ENCODE data around the gene RBM25.
"Not testable (repeated sequence)": the region's sequence is repeated elsewhere in the genome, so short reads cannot be mapped to it uniquely, and the experiment has no call there.

The RBM25 gene

DNA sequence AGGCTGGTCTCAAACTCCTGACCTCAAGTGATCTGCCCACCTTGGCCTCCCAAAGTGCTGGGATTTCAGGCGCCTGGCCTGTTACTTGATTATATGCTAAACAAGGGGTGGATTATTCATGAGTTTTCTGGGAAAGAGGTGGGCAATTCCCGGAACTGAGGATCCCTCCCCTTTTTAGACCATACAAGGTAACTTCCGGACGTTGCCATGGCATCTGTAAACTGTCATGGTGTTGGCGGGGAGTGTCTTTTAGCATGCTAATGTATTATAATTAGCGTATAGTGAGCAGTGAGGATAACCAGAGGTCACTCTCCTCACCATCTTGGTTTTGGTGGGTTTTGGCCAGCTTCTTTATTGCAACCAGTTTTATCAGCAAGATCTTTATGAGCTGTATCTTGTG is 111.5 kb downstream of the RBM25 start:
- H3K36me3 ChIP-seq (ENCODE audit: control insufficient read depth in 1 of 2, insufficient read depth in 2 of 2, low read length in 2 of 2), result peaks cover 25 to 36% of the 10 kb centered on the region in 2 experiments
- not testable (repeated sequence) for H3K4me1 ChIP-seq (ENCODE audit: control insufficient read depth in 1 of 2, insufficient read depth in 2 of 2, low read length in 2 of 2); H4K8ac ChIP-seq (ENCODE audit: low read depth, low read length); H2BK12ac ChIP-seq (ENCODE audit: low read length); H3K14ac ChIP-seq (ENCODE audit: low read length); H3K27ac ChIP-seq (ENCODE audit: low read depth, low read length); H2BK5ac ChIP-seq (ENCODE audit: low read depth, low read length, poor library complexity); H2AFZ ChIP-seq (ENCODE audit: insufficient read depth, low read length, poor library complexity); H2AK5ac ChIP-seq (ENCODE audit: low read length); H4K12ac ChIP-seq (ENCODE audit: low read depth, low read length); H3K18ac ChIP-seq (ENCODE audit: low read length); H3K23ac ChIP-seq (ENCODE audit: low read length); H3K9me3 ChIP-seq (ENCODE audit: insufficient read depth, low read depth, low read length); H3K79me2 ChIP-seq (ENCODE audit: control insufficient read depth, insufficient read depth, low read length, poor library complexity); H3K4me3 ChIP-seq (ENCODE audit: low read depth, low read length); H3K4me2 ChIP-seq (ENCODE audit: low read length); H4K91ac ChIP-seq (ENCODE audit: low read depth, low read length); H3K4ac ChIP-seq (ENCODE audit: low read depth, low read length); DNase-seq; H3K27me3 ChIP-seq (ENCODE audit: insufficient read depth, low read length); H3K9ac ChIP-seq (ENCODE audit: low read length); H2BK120ac ChIP-seq (ENCODE audit: insufficient read depth, low read length, poor library complexity); H3K79me1 ChIP-seq (ENCODE audit: low read length)
- WGBS (ENCODE audit: extremely low coverage, insufficient coverage, insufficient read length), result no CpG with 5 or more reads among the region's 6 CpGs

DNA sequence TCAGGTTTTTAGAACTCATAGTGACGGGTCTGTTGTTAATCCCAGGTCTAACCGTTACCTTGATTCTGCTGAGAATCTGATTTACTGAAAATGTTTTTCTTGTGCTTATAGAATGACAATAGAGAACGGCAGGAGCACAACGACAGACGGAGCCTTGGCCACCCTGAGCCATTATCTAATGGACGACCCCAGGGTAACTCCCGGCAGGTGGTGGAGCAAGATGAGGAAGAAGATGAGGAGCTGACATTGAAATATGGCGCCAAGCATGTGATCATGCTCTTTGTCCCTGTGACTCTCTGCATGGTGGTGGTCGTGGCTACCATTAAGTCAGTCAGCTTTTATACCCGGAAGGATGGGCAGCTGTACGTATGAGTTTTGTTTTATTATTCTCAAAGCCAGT is 112.4 kb downstream of the RBM25 start:
- Histone ChIP-seq H2BK5ac (ENCODE audit: low read depth, low read length, poor library complexity) (no peak overlapping the region), H3K9me3 (ENCODE audit: insufficient read depth, low read depth, low read length) (no peaks in the 10 kb centered on the region), H3K4me1 (ENCODE audit: control insufficient read depth in 1 of 2, insufficient read depth in 2 of 2, low read length in 2 of 2) (no peaks in the 10 kb centered on the region), H4K8ac (ENCODE audit: low read depth, low read length) (no peak overlapping the region), H2AFZ (ENCODE audit: insufficient read depth, low read length, poor library complexity) (no peak overlapping the region), H3K4me2 (ENCODE audit: low read length) (no peak overlapping the region), H4K91ac (ENCODE audit: low read depth, low read length) (no peak overlapping the region), H4K12ac (ENCODE audit: low read depth, low read length) (no peak overlapping the region), H3K14ac (ENCODE audit: low read length) (no peak overlapping the region), H3K18ac (ENCODE audit: low read length) (no peak overlapping the region), H3K4ac (ENCODE audit: low read depth, low read length) (no peak overlapping the region), H2AK5ac (ENCODE audit: low read length) (no peak overlapping the region), H3K79me2 (ENCODE audit: control insufficient read depth, insufficient read depth, low read length, poor library complexity) (no peaks in the 10 kb centered on the region), H2BK12ac (ENCODE audit: low read length) (no peak overlapping the region), H3K79me1 (ENCODE audit: low read length) (no peaks in the 10 kb centered on the region), H3K23ac (ENCODE audit: low read length) (no peak overlapping the region), H3K9ac (ENCODE audit: low read length) (no peak overlapping the region), H2BK120ac (ENCODE audit: insufficient read depth, low read length, poor library complexity) (no peak overlapping the region), H3K27ac (ENCODE audit: low read depth, low read length) (no peak overlapping the region), H3K27me3 (ENCODE audit: insufficient read depth, low read length) (no peaks in the 10 kb centered on the region), H3K4me3 (ENCODE audit: low read depth, low read length) (no peak overlapping the region), H3K36me3 (ENCODE audit: control insufficient read depth in 1 of 2, insufficient read depth in 2 of 2, low read length in 2 of 2) (peaks cover 28 to 36% of the 10 kb centered on the region in 2 experiments)
- DNase-seq, result no peak
- WGBS (ENCODE audit: extremely low coverage, insufficient coverage, insufficient read length), result no CpG with 5 or more reads among the region's 11 CpGs

DNA sequence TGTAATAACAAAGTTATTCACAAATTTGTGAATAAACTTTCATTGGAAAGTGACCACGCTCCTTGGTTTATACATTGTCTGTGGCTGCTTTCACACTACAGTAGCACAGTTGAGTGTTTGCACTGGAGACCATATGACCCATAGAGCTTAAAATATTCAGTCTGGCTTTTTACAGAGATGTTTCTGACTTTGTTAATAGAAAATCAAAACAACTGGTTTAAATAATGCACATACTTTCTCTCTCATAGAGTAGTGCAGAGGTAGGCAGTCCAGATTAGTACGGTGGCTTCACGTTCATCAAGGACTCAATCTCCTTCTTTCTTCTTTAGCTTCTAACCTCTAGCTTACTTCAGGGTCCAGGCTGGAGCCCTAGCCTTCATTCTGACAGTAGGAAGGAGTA is 114.2 kb downstream of the RBM25 start:
- H3K4me2 ChIP-seq (ENCODE audit: low read length), result no peak overlapping the region
- H4K8ac ChIP-seq (ENCODE audit: low read depth, low read length), result no peak overlapping the region
- H3K9ac ChIP-seq (ENCODE audit: low read length), result no peak overlapping the region
- H2BK120ac ChIP-seq (ENCODE audit: insufficient read depth, low read length, poor library complexity), result no peak overlapping the region
- no peak overlapping the region for H3K14ac ChIP-seq (ENCODE audit: low read length)
- no peaks in the 10 kb centered on the region for H3K9me3 ChIP-seq (ENCODE audit: insufficient read depth, low read depth, low read length)
- peaks cover 27 to 39% of the 10 kb centered on the region in 2 experiments for H3K36me3 ChIP-seq (ENCODE audit: control insufficient read depth in 1 of 2, insufficient read depth in 2 of 2, low read length in 2 of 2)
- H3K4ac ChIP-seq (ENCODE audit: low read depth, low read length), result no peak overlapping the region
- no peak for DNase-seq
- no peak overlapping the region for H2BK12ac ChIP-seq (ENCODE audit: low read length)
- H3K79me1 ChIP-seq (ENCODE audit: low read length), result no peaks in the 10 kb centered on the region
- H2AFZ ChIP-seq (ENCODE audit: insufficient read depth, low read length, poor library complexity), result no peak overlapping the region
- no peak overlapping the region for H3K23ac ChIP-seq (ENCODE audit: low read length)
- H3K27ac ChIP-seq (ENCODE audit: low read depth, low read length), result no peak overlapping the region
- WGBS (ENCODE audit: extremely low coverage, insufficient coverage, insufficient read length), result no CpG with 5 or more reads among the region's 3 CpGs
- H3K79me2 ChIP-seq (ENCODE audit: control insufficient read depth, insufficient read depth, low read length, poor library complexity), result no peaks in the 10 kb centered on the region
- H3K4me1 ChIP-seq (ENCODE audit: control insufficient read depth in 1 of 2, insufficient read depth in 2 of 2, low read length in 2 of 2), result no peaks in the 10 kb centered on the region
- no peak overlapping the region for H4K91ac ChIP-seq (ENCODE audit: low read depth, low read length)
- H3K4me3 ChIP-seq (ENCODE audit: low read depth, low read length), result no peak overlapping the region
- H3K18ac ChIP-seq (ENCODE audit: low read length), result no peak overlapping the region
- H2AK5ac ChIP-seq (ENCODE audit: low read length), result no peak overlapping the region
- no peaks in the 10 kb centered on the region for H3K27me3 ChIP-seq (ENCODE audit: insufficient read depth, low read length)
- no peak overlapping the region for H2BK5ac ChIP-seq (ENCODE audit: low read depth, low read length, poor library complexity)
- no peak overlapping the region for H4K12ac ChIP-seq (ENCODE audit: low read depth, low read length)

DNA sequence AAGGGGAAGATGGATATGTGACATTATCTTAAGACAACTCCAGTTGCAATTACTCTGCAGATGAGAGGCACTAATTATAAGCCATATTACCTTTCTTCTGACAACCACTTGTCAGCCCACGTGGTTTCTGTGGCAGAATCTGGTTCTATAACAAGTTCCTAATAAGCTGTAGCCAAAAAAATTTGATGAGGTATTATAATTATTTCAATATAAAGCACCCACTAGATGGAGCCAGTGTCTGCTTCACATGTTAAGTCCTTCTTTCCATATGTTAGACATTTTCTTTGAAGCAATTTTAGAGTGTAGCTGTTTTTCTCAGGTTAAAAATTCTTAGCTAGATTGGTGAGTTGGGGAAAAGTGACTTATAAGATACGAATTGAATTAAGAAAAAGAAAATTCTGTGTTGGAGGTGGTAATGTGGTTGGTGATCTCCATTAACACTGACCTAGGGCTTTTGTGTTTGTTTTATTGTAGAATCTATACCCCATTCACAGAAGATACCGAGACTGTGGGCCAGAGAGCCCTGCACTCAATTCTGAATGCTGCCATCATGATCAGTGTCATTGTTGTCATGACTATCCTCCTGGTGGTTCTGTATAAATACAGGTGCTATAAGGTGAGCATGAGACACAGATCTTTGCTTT is 114.9 kb downstream of the RBM25 start:
- Histone ChIP-seq H3K4me1 (ENCODE audit: control insufficient read depth in 1 of 2, insufficient read depth in 2 of 2, low read length in 2 of 2) (no peaks in the 10 kb centered on the region), H3K23ac (ENCODE audit: low read length) (no peak overlapping the region), H4K12ac (ENCODE audit: low read depth, low read length) (no peak overlapping the region), H3K9ac (ENCODE audit: low read length) (no peak overlapping the region), H3K14ac (ENCODE audit: low read length) (no peak overlapping the region), H3K79me1 (ENCODE audit: low read length) (no peaks in the 10 kb centered on the region), H3K36me3 (ENCODE audit: control insufficient read depth in 1 of 2, insufficient read depth in 2 of 2, low read length in 2 of 2) (peaks cover 29 to 41% of the 10 kb centered on the region in 2 experiments), H4K8ac (ENCODE audit: low read depth, low read length) (no peak overlapping the region), H2AK5ac (ENCODE audit: low read length) (no peak overlapping the region), H2AFZ (ENCODE audit: insufficient read depth, low read length, poor library complexity) (no peak overlapping the region), H2BK5ac (ENCODE audit: low read depth, low read length, poor library complexity) (no peak overlapping the region), H3K4me3 (ENCODE audit: low read depth, low read length) (no peak overlapping the region), H3K9me3 (ENCODE audit: insufficient read depth, low read depth, low read length) (no peaks in the 10 kb centered on the region), H3K4me2 (ENCODE audit: low read length) (no peak overlapping the region), H2BK120ac (ENCODE audit: insufficient read depth, low read length, poor library complexity) (no peak overlapping the region), H3K18ac (ENCODE audit: low read length) (no peak overlapping the region), H2BK12ac (ENCODE audit: low read length) (no peak overlapping the region), H4K91ac (ENCODE audit: low read depth, low read length) (no peak overlapping the region), H3K79me2 (ENCODE audit: control insufficient read depth, insufficient read depth, low read length, poor library complexity) (no peaks in the 10 kb centered on the region), H3K4ac (ENCODE audit: low read depth, low read length) (no peak overlapping the region), H3K27ac (ENCODE audit: low read depth, low read length) (no peak overlapping the region), H3K27me3 (ENCODE audit: insufficient read depth, low read length) (no peaks in the 10 kb centered on the region)
- peak; percentile 4 to 75 for DNase-seq
- WGBS (ENCODE audit: extremely low coverage, insufficient coverage, insufficient read length), result 100% methylated on average over 1 of the region's 3 CpGs

Data from trophoblast cell (in vitro differentiated cells and primary cell).